Endothelial cell (in vitro differentiated cells): ENCODE data around the gene CMKLR1. TPM values are rescaled to one million over a fixed set of nuclear protein-coding genes. Genes with fewer than 3 reads are reported as not detected.

Experiments
- DNase-seq: peaks from one replicate; pipeline ENCODE4 v3.0.0; 2021; ENCODE audit warnings: low spot score
- H3K27ac Mint-ChIP-seq: one replicate; pipeline ENCODE4 v1.8.0; 2021; ENCODE audit warnings: mixed read lengths, inconsistent platforms; ENCODE audit not compliant: unreplicated experiment
- H3K27me3 Mint-ChIP-seq: one replicate; pipeline ENCODE4 v1.8.0; 2021; ENCODE audit warnings: mild to moderate bottlenecking, moderate library complexity, mixed read lengths, inconsistent platforms; ENCODE audit not compliant: unreplicated experiment
- H3K36me3 Mint-ChIP-seq: one replicate; pipeline ENCODE4 v1.8.0; 2021; ENCODE audit warnings: mild to moderate bottlenecking, low read depth, mixed read lengths, inconsistent platforms; ENCODE audit not compliant: unreplicated experiment
- H3K4me1 Mint-ChIP-seq: one replicate; pipeline ENCODE4 v1.8.0; 2021; ENCODE audit warnings: mild to moderate bottlenecking, mixed read lengths, inconsistent platforms; ENCODE audit not compliant: unreplicated experiment
- H3K4me3 Mint-ChIP-seq: one replicate; pipeline ENCODE4 v1.8.0; 2021; ENCODE audit warnings: mild to moderate bottlenecking, mixed read lengths, inconsistent platforms; ENCODE audit not compliant: unreplicated experiment
- H3K9me3 Mint-ChIP-seq: one replicate; pipeline ENCODE4 v1.8.0; 2021; ENCODE audit warnings: mixed read lengths, inconsistent platforms; ENCODE audit not compliant: unreplicated experiment
- total RNA-seq: library from RNA; stranded (reverse); fragmentation: NEBNext Ultra II Directional; extraction: Animal tissue kit (Norgen Biotek cat#: 25700); gene quantifications from one replicate; pipeline ENCODE4 v1.2.1, GENCODE V29; 2021; ENCODE audit not compliant: unreplicated experiment
- TF ChIP-seq, protein P1 (sequence below): fragments of 200-600 bp; sonication (generic); IDR thresholded peaks from one replicate; pipeline ENCODE4 v1.5.0; 2021; ENCODE audit warnings: antibody characterized with exemption; ENCODE audit not compliant: unreplicated experiment

Gene CMKLR1
- total RNA-seq, 1 donor from 2014 or later: 0.51 TPM

DNA sequence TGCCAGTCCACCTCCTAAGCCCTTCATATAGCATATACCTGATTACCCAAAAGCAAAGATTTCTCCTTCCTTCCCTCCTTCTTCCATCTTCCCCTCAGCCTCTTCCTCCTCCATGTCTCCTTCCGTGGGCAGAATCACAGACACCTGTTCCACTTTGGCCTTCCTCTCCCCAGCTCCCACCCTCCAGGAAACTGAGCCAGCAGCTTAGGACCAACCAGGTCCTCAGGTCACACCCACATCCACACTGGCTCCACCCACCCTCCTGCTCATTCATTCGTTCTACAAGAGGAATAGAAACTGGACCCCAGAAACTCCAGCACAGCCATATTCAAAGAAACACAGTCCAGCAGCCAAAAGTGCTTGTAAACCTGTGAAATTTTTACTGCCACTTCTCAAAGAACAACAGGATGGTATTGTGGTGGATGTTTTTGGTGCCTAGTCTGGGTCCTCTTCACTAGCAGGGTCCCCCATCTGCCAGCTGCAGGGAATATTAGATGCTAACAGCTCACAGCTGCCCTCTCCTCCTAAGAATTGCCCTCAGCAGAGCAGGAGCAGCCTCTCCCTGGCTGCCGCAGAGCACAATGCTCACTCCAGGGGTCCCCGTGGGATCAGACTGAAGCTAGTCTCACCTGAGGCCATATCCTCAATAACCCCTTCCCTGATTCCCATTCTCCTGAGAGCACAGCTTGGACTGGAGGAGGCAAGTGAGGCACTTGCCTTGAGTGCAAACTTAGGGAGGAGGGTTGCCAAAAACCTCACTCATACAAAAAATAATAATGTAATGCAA lies 18.4 kb downstream of the CMKLR1 start:
- no peak for DNase-seq
- TF ChIP-seq, protein P1, sequence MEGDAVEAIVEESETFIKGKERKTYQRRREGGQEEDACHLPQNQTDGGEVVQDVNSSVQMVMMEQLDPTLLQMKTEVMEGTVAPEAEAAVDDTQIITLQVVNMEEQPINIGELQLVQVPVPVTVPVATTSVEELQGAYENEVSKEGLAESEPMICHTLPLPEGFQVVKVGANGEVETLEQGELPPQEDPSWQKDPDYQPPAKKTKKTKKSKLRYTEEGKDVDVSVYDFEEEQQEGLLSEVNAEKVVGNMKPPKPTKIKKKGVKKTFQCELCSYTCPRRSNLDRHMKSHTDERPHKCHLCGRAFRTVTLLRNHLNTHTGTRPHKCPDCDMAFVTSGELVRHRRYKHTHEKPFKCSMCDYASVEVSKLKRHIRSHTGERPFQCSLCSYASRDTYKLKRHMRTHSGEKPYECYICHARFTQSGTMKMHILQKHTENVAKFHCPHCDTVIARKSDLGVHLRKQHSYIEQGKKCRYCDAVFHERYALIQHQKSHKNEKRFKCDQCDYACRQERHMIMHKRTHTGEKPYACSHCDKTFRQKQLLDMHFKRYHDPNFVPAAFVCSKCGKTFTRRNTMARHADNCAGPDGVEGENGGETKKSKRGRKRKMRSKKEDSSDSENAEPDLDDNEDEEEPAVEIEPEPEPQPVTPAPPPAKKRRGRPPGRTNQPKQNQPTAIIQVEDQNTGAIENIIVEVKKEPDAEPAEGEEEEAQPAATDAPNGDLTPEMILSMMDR: no peak
- no peaks in the 10 kb centered on the region for H3K9me3 Mint-ChIP-seq
- no peak overlapping the region for H3K4me3 Mint-ChIP-seq
- no peaks in the 10 kb centered on the region for H3K36me3 Mint-ChIP-seq
- H3K4me1 Mint-ChIP-seq: peaks cover 18% of the 10 kb centered on the region
- H3K27me3 Mint-ChIP-seq: peaks cover 6% of the 10 kb centered on the region
- no peak overlapping the region for H3K27ac Mint-ChIP-seq

GRCh38 chr12:108319277-108320234 lies 19.6 kb downstream of the CMKLR1 start:
- H3K4me3 Mint-ChIP-seq: no peak overlapping the region
- no peaks in the 10 kb centered on the region for H3K9me3 Mint-ChIP-seq
- no peak for DNase-seq
- no peak overlapping the region for H3K27ac Mint-ChIP-seq
- TF ChIP-seq, protein P1: no peak
- H3K36me3 Mint-ChIP-seq: no peaks in the 10 kb centered on the region
- peaks cover 24% of the 10 kb centered on the region for H3K4me1 Mint-ChIP-seq
- H3K27me3 Mint-ChIP-seq: peaks cover 6% of the 10 kb centered on the region

DNA sequence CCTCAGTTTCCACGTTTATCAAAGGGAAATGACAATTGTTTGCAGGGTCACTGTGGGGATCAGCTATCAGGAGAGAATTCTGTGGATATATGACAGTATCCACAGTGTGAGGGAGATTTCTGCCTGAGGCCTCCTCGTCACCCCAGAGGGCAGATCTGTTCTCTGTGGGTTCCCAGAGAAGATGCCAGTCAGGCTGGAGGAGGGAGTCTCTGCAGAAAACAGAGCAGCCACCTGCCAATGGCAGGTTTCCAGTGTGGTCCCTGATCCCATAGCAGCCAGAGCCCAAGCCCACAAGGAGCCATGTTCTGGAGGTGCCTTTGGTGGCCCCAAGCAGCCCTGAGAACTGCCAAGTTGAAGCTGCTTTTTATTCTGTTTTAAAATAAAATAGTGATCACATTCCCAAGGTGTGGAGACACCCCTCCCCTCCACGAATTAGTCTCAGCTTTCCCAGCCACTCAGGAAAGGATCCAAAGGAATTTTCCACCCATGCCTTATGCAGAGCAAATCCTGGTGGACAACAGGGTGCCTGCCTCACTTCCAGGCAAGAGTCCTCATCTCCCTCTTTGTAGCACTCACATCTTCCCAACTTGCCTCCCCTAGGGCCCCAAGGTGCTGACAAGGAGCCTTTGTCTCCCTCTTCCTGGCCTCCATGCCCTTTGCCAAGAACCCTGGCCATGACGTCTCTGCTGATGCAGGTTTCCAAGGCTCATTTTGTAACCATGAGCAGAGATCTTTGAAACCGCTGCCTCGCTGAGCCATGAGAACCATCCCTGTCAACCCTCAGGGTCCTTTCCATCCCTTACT lies 20.4 kb downstream of the CMKLR1 start:
- Mint-ChIP-seq H3K36me3 (no peaks in the 10 kb centered on the region), H3K9me3 (no peaks in the 10 kb centered on the region), H3K27ac (peak overlapping the region; percentile 48), H3K4me1 (peaks cover 30% of the 10 kb centered on the region), H3K4me3 (no peak overlapping the region), H3K27me3 (peaks cover 10% of the 10 kb centered on the region)
- TF ChIP-seq, protein P1: no peak
- no peak for DNase-seq

DNA sequence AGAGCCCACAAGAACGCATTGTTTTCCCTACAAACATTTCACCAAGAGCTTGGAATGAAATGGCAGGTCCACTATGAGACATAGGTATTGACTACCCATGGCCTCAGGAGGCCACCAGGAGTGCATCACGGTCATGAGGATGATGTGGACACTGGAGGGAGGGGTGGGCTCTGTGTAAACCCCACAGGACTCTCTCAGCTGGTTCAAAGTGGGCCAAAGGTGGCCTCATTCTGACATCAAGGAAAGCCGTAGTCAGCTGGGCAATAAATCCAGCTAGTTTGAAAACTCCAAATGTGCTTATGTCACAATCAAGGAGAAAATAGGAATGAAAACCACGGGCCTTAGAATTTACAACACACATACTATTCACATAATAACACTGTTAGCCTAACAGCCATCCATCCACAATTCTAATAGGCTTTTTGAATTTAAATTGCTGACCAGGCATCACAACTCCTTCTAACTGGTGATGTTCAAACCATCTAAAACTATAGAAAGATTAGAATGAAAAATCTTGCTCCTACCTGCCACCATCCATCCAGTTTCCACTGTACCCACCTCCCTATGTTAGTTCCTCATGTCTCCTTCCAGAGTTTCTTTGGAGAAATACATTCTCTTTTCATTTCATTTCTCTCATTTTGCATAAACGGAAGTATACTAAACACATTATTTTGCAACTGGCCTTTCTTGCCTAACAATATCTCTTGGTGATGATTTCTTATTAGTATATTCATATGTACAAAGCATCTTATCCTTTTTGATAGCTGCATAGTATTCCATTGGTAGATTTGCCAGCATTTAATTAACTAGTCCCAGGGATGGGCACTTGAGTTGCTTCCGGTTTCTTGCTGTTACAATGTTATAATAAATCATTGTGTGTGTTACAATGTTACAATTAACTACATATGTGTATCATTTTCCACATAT lies 21.5 kb downstream of the CMKLR1 start:
- no peak overlapping the region for H3K4me3 Mint-ChIP-seq
- peaks cover 39% of the 10 kb centered on the region for H3K4me1 Mint-ChIP-seq
- no peak for DNase-seq
- TF ChIP-seq, protein P1: no peak
- H3K27me3 Mint-ChIP-seq: peaks cover 11% of the 10 kb centered on the region
- H3K36me3 Mint-ChIP-seq: no peaks in the 10 kb centered on the region
- no peaks in the 10 kb centered on the region for H3K9me3 Mint-ChIP-seq
- H3K27ac Mint-ChIP-seq: no peak overlapping the region
